Colonic mucosa (tissue), 4 donors: ENCODE measurements around the gene SPATS1. TPM values are rescaled to one million over a fixed set of nuclear protein-coding genes. Genes with fewer than 3 reads are reported as not detected.

Experiments
- DNase-seq: peaks from one replicate; pipeline ENCODE4 v3.0.0-alpha.2; 2020
- H3K27ac ChIP-seq: fragments of 200-600 bp; one replicate; pipeline ENCODE4 v1.8.0; 2021
- H3K27me3 ChIP-seq: fragments of 200-600 bp; one replicate; pipeline ENCODE4 v1.8.0; 2021
- H3K36me3 ChIP-seq: fragments of 200-600 bp; one replicate; pipeline ENCODE4 v1.8.0; 2021
- H3K4me1 ChIP-seq: fragments of 200-600 bp; one replicate; pipeline ENCODE4 v1.8.0; 2021; ENCODE audit warnings: mild to moderate bottlenecking
- H3K4me3 ChIP-seq: fragments of 200-600 bp; one replicate; pipeline ENCODE4 v1.8.0; 2021
- H3K9ac ChIP-seq, 2 donors: one replicate each; pipeline ENCODE4 v1.7.0; 2013; ENCODE audit warnings: control low read depth in 2 of 2, low read depth in 2 of 2, low read length in 2 of 2
- H3K9me3 ChIP-seq: fragments of 200-600 bp; one replicate; pipeline ENCODE4 v1.8.0; 2021
- CTCF ChIP-seq: fragments of 200-600 bp; IDR thresholded peaks from one replicate; pipeline ENCODE4 v1.8.0; 2022; ENCODE audit warnings: antibody characterized with exemption, mild to moderate bottlenecking
- intact Hi-C: fragments of 100-400 bp; cut with DNase I; formaldehyde crosslinking; loops from one replicate; pipeline ENCODE4 v1.14.1; 2022
- total RNA-seq, 2 donors: library from RNA; stranded (reverse); fragmentation: NEBNext Ultra II Directional in 1 of 2; extraction: Animal tissue kit (Norgen Biotek cat#: 25700) in 1 of 2; gene quantifications; one replicate each; pipeline ENCODE4 v1.2.1, GENCODE V29; 2021
- donor health status: healthy.
- donor health status: DM: no; HTN: no; CAD: no.
- donor health status: DM: no; HTN: no; CAD: no.

SPATS1 gene
- total RNA-seq, 2 donors from 2014 or later = not detected

GRCh38 chr6:44298055-44298803 lies 44.2 kb upstream of the SPATS1 start:
- H3K9ac ChIP-seq = no peak overlapping the region
- DNase-seq = no peak
- H3K4me3 ChIP-seq = no peak overlapping the region
- H3K4me1 ChIP-seq = peaks cover 11% of the 10 kb centered on the region
- no peaks in the 10 kb centered on the region for H3K36me3 ChIP-seq
- intact Hi-C loops = no loop called here
- peaks cover 32% of the 10 kb centered on the region for H3K27me3 ChIP-seq
- no peak for TF ChIP-seq CTCF
- no peak overlapping the region for H3K27ac ChIP-seq
- no peaks in the 10 kb centered on the region for H3K9me3 ChIP-seq

- no peak for TF ChIP-seq CTCF
Measured at GRCh38 chr6:44298864-44299263, 43.6 kb upstream of the SPATS1 start.

GRCh38 chr6:44300292-44300823 lies 42.1 kb upstream of the SPATS1 start:
- no peaks in the 10 kb centered on the region for H3K36me3 ChIP-seq
- H3K9me3 ChIP-seq = no peaks in the 10 kb centered on the region
- H3K27ac ChIP-seq = no peak overlapping the region
- peaks cover 11% of the 10 kb centered on the region for H3K4me1 ChIP-seq
- H3K4me3 ChIP-seq = no peak overlapping the region
- intact Hi-C loops = no loop called here
- TF ChIP-seq CTCF = no peak
- DNase-seq = no peak
- peaks cover 30% of the 10 kb centered on the region for H3K27me3 ChIP-seq
- H3K9ac ChIP-seq = no peak overlapping the region

More at GRCh38 chr6:44298864-44299263, 43.6 kb upstream of the SPATS1 start:
- intact Hi-C loops = no loop called here
- Histone ChIP-seq H3K9me3 (no peaks in the 10 kb centered on the region), H3K36me3 (no peaks in the 10 kb centered on the region), H3K4me3 (no peak overlapping the region), H3K4me1 (peaks cover 11% of the 10 kb centered on the region), H3K9ac (no peak overlapping the region), H3K27ac (no peak overlapping the region), H3K27me3 (peaks cover 32% of the 10 kb centered on the region)
- no peak for DNase-seq

GRCh38 chr6:44301106-44301505 lies 41.3 kb upstream of the SPATS1 start:
- no peak overlapping the region for H3K4me3 ChIP-seq
- TF ChIP-seq CTCF = no peak
- intact Hi-C loops = no loop called here

GRCh38 chr6:44301782-44302564 lies 40.5 kb upstream of the SPATS1 start:
- no peak overlapping the region for H3K27ac ChIP-seq
- H3K4me1 ChIP-seq = peaks cover 10% of the 10 kb centered on the region
- H3K4me3 ChIP-seq = no peak overlapping the region
- intact Hi-C loops = no loop called here
- no peak for TF ChIP-seq CTCF
- no peak overlapping the region for H3K9ac ChIP-seq
- H3K36me3 ChIP-seq = no peaks in the 10 kb centered on the region
- peaks cover 13% of the 10 kb centered on the region for H3K27me3 ChIP-seq
- no peak for DNase-seq
- H3K9me3 ChIP-seq = no peaks in the 10 kb centered on the region

More at GRCh38 chr6:44301106-44301505, 41.3 kb upstream of the SPATS1 start:
- Histone ChIP-seq H3K9me3 (no peaks in the 10 kb centered on the region), H3K27ac (no peak overlapping the region), H3K4me1 (peaks cover 11% of the 10 kb centered on the region), H3K36me3 (no peaks in the 10 kb centered on the region), H3K9ac (no peak overlapping the region), H3K27me3 (peaks cover 22% of the 10 kb centered on the region)
- DNase-seq = no peak
